ENCODE results near the gene NXT1. TPM values are rescaled to one million over a fixed set of nuclear protein-coding genes. Genes with fewer than 3 reads are reported as not detected.

The NXT1 gene
- total RNA-seq, 4 donors from 2014 or later = 19.4 to 50.5 (median 26.2) TPM

DNA sequence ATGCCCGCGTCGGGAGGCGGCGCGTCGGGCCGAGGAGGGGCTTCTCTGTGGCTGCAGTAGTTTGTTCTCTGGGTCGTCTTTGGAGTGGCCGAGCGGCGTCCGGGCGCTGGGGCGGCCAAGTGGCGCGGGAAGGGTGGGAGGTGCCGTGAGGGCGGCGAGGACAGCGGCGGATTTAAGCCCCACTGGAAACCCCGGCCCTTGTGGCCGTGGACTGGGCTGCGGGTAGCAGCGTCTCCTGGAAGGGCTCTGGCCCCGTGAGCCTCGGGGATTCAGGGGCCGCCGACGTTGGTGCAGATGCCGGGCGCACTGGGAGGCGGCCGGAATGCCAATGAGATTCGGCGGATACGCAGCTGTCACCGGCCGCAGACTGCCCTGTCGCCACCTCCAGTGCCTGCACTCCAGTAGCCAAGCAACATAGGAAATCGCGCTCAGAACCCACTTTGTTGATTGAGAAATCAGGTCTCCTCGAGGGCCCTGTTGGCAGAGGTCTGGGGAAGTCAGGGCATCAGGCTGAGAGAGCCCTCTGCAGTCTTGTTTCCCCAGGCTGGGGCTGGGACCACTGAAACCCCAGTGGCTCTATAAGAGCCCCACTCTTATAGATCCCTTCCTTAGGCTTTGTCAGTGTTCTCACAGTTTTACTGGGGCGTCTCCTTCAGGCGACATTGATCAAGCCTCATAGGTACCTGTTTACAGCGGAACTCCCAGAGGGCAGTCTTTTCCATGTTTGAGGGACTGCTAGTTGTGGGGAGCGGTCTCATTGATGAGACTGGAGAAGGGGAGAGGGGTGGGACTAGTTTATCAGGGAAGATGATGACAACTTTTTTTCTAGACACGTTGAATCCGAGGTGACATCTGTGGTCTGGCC, 12.0 kb downstream of the NXT1 start:
- H3K27ac ChIP-seq = peak overlapping the region; percentile 96 to 100 (median 98)
- H3K9me3 ChIP-seq = no peaks in the 10 kb centered on the region
- H3K27me3 ChIP-seq = no peaks in the 10 kb centered on the region
- no peak for TF ChIP-seq POLR2A (IDR thresholded peaks at IDR 0.05)
- peak in 1 of 2 donors; percentile 5 for TF ChIP-seq EP300 (IDR thresholded peaks at IDR 0.05)
- 6 to 15% methylated on average over 15 to 34 of the region's 50 CpGs for WGBS, 2 donors
- DNase-seq (ENCODE audit: low spot score in 2 of 2) = peak; percentile 21 to 30
- peaks cover 3 to 71% (median 32%) of the 10 kb centered on the region in 4 donors for H3K4me1 ChIP-seq
- H3K36me3 ChIP-seq = peaks cover 0 to 31% (median 0%) of the 10 kb centered on the region in 3 donors
- peak overlapping the region; percentile 92 to 100 (median 96) for H3K4me3 ChIP-seq

DNA sequence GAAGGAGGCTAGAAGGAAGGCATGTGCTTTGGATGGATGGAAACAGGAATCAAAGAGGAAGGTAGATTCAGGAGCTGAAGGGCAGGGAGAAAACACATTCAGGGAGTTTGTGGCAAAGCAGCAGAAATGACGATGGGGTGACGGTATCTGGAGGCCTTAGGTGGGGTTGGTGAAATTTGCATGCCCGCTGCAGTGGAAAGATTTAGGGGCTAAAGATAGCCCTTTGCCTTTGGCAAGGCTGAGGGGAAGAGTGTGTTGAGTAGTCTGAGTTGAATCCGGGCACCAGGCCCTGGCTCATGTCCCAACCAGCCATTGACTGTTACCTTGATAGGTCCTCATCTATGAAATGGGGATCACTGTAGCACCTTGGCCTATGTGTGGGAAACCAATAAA, 12.7 kb downstream of the NXT1 start:
- Histone ChIP-seq H3K9me3 (no peaks in the 10 kb centered on the region), H3K27ac (peak overlapping the region; percentile 96 to 100 (median 98)), H3K36me3 (peaks cover 0 to 31% (median 0%) of the 10 kb centered on the region in 3 donors), H3K4me1 (peaks cover 3 to 77% (median 35%) of the 10 kb centered on the region in 4 donors), H3K27me3 (no peaks in the 10 kb centered on the region), H3K4me3 (peak overlapping the region in 2 of 4 donors; percentile 92 to 100)
- no peak for TF ChIP-seq EP300 (IDR thresholded peaks at IDR 0.05)
- TF ChIP-seq, protein P1, sequence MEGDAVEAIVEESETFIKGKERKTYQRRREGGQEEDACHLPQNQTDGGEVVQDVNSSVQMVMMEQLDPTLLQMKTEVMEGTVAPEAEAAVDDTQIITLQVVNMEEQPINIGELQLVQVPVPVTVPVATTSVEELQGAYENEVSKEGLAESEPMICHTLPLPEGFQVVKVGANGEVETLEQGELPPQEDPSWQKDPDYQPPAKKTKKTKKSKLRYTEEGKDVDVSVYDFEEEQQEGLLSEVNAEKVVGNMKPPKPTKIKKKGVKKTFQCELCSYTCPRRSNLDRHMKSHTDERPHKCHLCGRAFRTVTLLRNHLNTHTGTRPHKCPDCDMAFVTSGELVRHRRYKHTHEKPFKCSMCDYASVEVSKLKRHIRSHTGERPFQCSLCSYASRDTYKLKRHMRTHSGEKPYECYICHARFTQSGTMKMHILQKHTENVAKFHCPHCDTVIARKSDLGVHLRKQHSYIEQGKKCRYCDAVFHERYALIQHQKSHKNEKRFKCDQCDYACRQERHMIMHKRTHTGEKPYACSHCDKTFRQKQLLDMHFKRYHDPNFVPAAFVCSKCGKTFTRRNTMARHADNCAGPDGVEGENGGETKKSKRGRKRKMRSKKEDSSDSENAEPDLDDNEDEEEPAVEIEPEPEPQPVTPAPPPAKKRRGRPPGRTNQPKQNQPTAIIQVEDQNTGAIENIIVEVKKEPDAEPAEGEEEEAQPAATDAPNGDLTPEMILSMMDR (IDR thresholded peaks at IDR 0.05) = no peak
- TF ChIP-seq POLR2A (IDR thresholded peaks at IDR 0.05) = no peak
- whole genome bisulfite sequencing, 2 donors = 72 to 76% methylated on average over 4 of the region's 4 CpGs
- no peak for DNase-seq (ENCODE audit: low spot score in 2 of 2)

- whole genome bisulfite sequencing, 2 donors = 94 to 95% methylated on average over 57 to 62 of the region's 65 CpGs
- peaks cover 0 to 47% (median 0%) of the 10 kb centered on the region in 3 donors for H3K36me3 ChIP-seq
- no peak overlapping the region for H3K4me3 ChIP-seq
- peak overlapping the region in 2 of 4 donors; percentile 51 to 56 for H3K27ac ChIP-seq
- no peaks in the 10 kb centered on the region for H3K27me3 ChIP-seq
- H3K4me1 ChIP-seq = peaks cover 3 to 61% (median 34%) of the 10 kb centered on the region in 4 donors
- DNase-seq (ENCODE audit: low spot score in 2 of 2) = no peak
- TF ChIP-seq, protein P1 (IDR thresholded peaks at IDR 0.05) = no peak
- TF ChIP-seq POLR2A (IDR thresholded peaks at IDR 0.05) (no peak), EP300 (IDR thresholded peaks at IDR 0.05) (no peak)
- no peaks in the 10 kb centered on the region for H3K9me3 ChIP-seq
Measured at GRCh38 chr20:23365390-23366165, 15.0 kb downstream of the NXT1 start.

DNA sequence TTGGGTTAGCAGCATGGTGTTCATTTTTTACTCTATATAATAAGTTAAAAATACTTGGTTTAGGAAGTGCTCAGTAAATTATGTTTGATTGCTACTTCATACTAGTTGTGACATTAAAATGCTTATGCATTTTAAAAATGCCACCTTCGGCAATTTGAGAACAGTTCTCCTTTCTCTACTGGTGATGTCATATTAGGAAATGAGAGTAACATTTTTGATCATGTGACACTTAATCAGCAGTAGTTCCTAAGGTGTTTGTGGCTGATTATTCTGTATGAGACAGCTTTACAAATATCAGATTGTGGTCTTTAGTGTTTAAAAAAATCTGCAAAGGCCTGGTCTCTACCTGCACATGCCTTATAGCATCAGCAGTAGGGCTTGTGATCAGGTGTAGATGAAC, 15.8 kb downstream of the NXT1 start:
- TF ChIP-seq EP300 (IDR thresholded peaks at IDR 0.05) = no peak
- TF ChIP-seq, protein P1 (IDR thresholded peaks at IDR 0.05) = no peak
- TF ChIP-seq POLR2A (IDR thresholded peaks at IDR 0.05) = no peak
- Histone ChIP-seq H3K4me1 (peaks cover 0 to 54% (median 29%) of the 10 kb centered on the region in 4 donors), H3K36me3 (peaks cover 0 to 55% (median 0%) of the 10 kb centered on the region in 3 donors), H3K9me3 (no peaks in the 10 kb centered on the region), H3K4me3 (no peak overlapping the region), H3K27me3 (no peaks in the 10 kb centered on the region), H3K27ac (peak overlapping the region in 2 of 4 donors; percentile 51 to 56)
- DNase-seq (ENCODE audit: low spot score in 2 of 2) = no peak
- 17 to 44% methylated on average over 1 of the region's 1 CpG for WGBS, 2 donors

- H3K4me1 ChIP-seq = peaks cover 0 to 51% (median 28%) of the 10 kb centered on the region in 4 donors
- no peak for DNase-seq (ENCODE audit: low spot score in 2 of 2)
- H3K27ac ChIP-seq = peak overlapping the region in 2 of 4 donors; percentile 4 to 29
- TF ChIP-seq, protein P1 (IDR thresholded peaks at IDR 0.05) = no peak
- TF ChIP-seq EP300 (IDR thresholded peaks at IDR 0.05) (no peak), POLR2A (IDR thresholded peaks at IDR 0.05) (no peak)
- H3K27me3 ChIP-seq = no peaks in the 10 kb centered on the region
- H3K9me3 ChIP-seq = no peaks in the 10 kb centered on the region
- H3K36me3 ChIP-seq = peaks cover 0 to 67% (median 0%) of the 10 kb centered on the region in 3 donors
- H3K4me3 ChIP-seq = no peak overlapping the region
Measured at GRCh38 chr20:23367770-23368169, 17.2 kb downstream of the NXT1 start.
